Heart left ventricle (tissue), 16 donors: ENCODE measurements around the gene RSPH10B. TPM values are rescaled to one million over a fixed set of nuclear protein-coding genes. Genes with fewer than 3 reads are reported as not detected.
"Not testable (repeated sequence)": the region's sequence is repeated elsewhere in the genome, so short reads cannot be mapped to it uniquely, and the experiment has no call there.

Experiments
- ATAC-seq, 4 donors: fragments of 200-7000 bp; cut with Tn5 transposase; one replicate each; pipeline ENCODE4 v1.9.1; 2020 to 2022; ENCODE audit warnings: moderate library complexity in 4 of 4, mild to moderate bottlenecking in 3 of 4, moderate number of reproducible peaks in 1 of 4
- DNase-seq, 5 donors: peaks; one replicate each; pipeline ENCODE4 v3.0.0-alpha.2; 2020
- H3K27ac ChIP-seq, 12 donors: fragments of 200-600 bp; sonication (generic) in 4 of 12; one replicate each; pipeline versions ENCODE4 v1.5.0 to v1.8.0; 2016 to 2022; ENCODE audit warnings: mild to moderate bottlenecking in 2 of 12
- H3K27me3 ChIP-seq, 9 donors: fragments of 200-600 bp; sonication (generic) in 2 of 9; one replicate each; pipeline versions ENCODE4 v1.5.1 to v1.8.0; 2016 to 2022; ENCODE audit warnings: mild to moderate bottlenecking in 3 of 9
- H3K36me3 ChIP-seq, 9 donors: fragments of 200-600 bp; sonication (generic) in 2 of 9; one replicate each; pipeline versions ENCODE4 v1.5.0 to v1.8.0; 2018 to 2022; ENCODE audit warnings: mild to moderate bottlenecking in 2 of 9
- H3K4me1 ChIP-seq, 12 donors: fragments of 200-600 bp; sonication (generic) in 4 of 12; one replicate each; pipeline versions ENCODE4 v1.5.0 to v1.8.0; 2016 to 2022; ENCODE audit warnings: mild to moderate bottlenecking in 3 of 12
- H3K4me3 ChIP-seq, 12 donors: fragments of 200-600 bp; sonication (generic) in 4 of 12; one replicate each; pipeline versions ENCODE4 v1.5.0 to v1.8.0; 2017 to 2022; ENCODE audit warnings: mild to moderate bottlenecking in 9 of 12, moderate library complexity in 4 of 12
- H3K9me3 ChIP-seq, 12 donors: fragments of 200-600 bp; sonication (generic) in 4 of 12; one replicate each; pipeline versions ENCODE4 v1.5.0 to v1.8.0; 2016 to 2022; ENCODE audit warnings: mild to moderate bottlenecking in 1 of 12
- CTCF ChIP-seq, 12 donors: fragments of 200-600 bp; sonication (generic) in 4 of 12; IDR thresholded peaks; one replicate each; pipeline versions ENCODE4 v1.5.0 to v1.8.0; 2018 to 2022; ENCODE audit warnings: antibody characterized with exemption in 12 of 12, mild to moderate bottlenecking in 5 of 12
- POLR2A ChIP-seq, 2 donors: fragments of 450-650 bp; IDR thresholded peaks; one replicate each; pipeline ENCODE4 v1.6.1; 2017; ENCODE audit warnings: antibody characterized with exemption in 2 of 2, mild to moderate bottlenecking in 2 of 2, moderate library complexity in 2 of 2
- whole genome bisulfite sequencing, 4 donors: extraction: QIAGEN DNeasy Blood & Tissue Kit in 2 of 4; methylation state at CpG; one replicate each; pipeline versions ENCODE4 v1.1.5 to v1.1.7; 2013 to 2018; 5-methylcytosine and 5-hydroxymethylcytosine counted together
- intact Hi-C, 10 donors: fragments of 100-400 bp; cut with DNase I; formaldehyde crosslinking; loops; one replicate each; pipeline versions ENCODE4 v1.11.1 to v1.14.2; 2022
- long read RNA-seq, 3 donors: library from polyadenylated mRNA; unstranded; transcript quantifications; one replicate each; pipeline ENCODE4 v2.0.0, GENCODE V29; 2020 to 2021
- polyA plus RNA-seq, 2 donors: library from polyadenylated mRNA; stranded (reverse); fragments of 200-250 nt; gene quantifications; one replicate each; pipeline ENCODE4 v1.2.3, GENCODE V29; 2013
- total RNA-seq, 9 donors: library from RNA; depleted of rRNA in 2 of 9; stranded (reverse); fragments of >200 nt in 2 of 9; fragmentation: NEBNext Ultra II Directional in 3 of 9; extraction: Animal tissue kit (Norgen Biotek cat#: 25700) in 3 of 9; gene quantifications; one replicate each; pipeline versions ENCODE4 v1.1.0 to v1.2.4, GENCODE V29; 2016 to 2023
- donor health status: ischemic (EF 13 %, LVEDD 7.1; RV severe dilation, severe dysfunction).
- donor health status: healthy with polysubstance abuse.
- donor health status: DM: no; HTN: yes; CAD: no.
- donor health status: DM: no; HTN: no; CAD: no.
- donor health status: ischemic (EF 25% LVEDD 6.9; RV normal size, moderate dysfunction).
- donor health status: ischemic (EF 25% LVEDD 5.7; RV mildly dilated, moderate dysfunction).
- donor health status: healthy.
- donor health status: DM: yes; HTN: yes; CAD: no.
- donor health status: ischemic (EF 35%, LVEDD 5.7; RV mildly dilated, moderate dysfunction).
- donor health status: nonischemic (EF 11% LVEDD 7.7; RV severe dilation, severe dysfunction).
- donor health status: DM: yes; HTN: yes; CAD: no.
- donor health status: PGD.
- donor health status: ischemic (EF 29% LVEDD 5.4; RV normal size, mild dysfunction).
- donor health status: nonischemic (EF 23%, LVEDD 6.1; RV moderate dilation, normal function).

Gene RSPH10B
- total RNA-seq: under 1 TPM in 1 of 9 donors, not detected in 8; 0.80 TPM
- under 1 TPM in 1 of 2 donors, not detected in 1; 0.03 TPM for polyA plus RNA-seq
- long read RNA-seq, donor 1: 0 reads
- long read RNA-seq, donor 2: 0 reads
- long read RNA-seq, donor 3: 0 reads

- ATAC-seq: peak; percentile 52 to 87 (median 69)
- H3K9me3 ChIP-seq, intact Hi-C loops, H3K4me1 ChIP-seq, H3K27ac ChIP-seq, DNase-seq, H3K36me3 ChIP-seq, H3K27me3 ChIP-seq: not testable (repeated sequence)
- 3 to 4% methylated on average over 21 to 27 of the region's 43 CpGs; no CpG with 5 or more reads in 2 of the 4 donors for WGBS, 4 donors
- peak within 1 kb of the TSS in 4 of 12 donors; percentile 19 to 32 (median 24) for H3K4me3 ChIP-seq
Measured at GRCh38 chr7:5970347-5970911, at the start of gene RSPH10B. Gene RSPH10B (minus strand): TSS chr7:5970689. CDS start chr7:5967116, 3,573 bp downstream.

- no peak for DNase-seq
- 94 to 96% (median 95%) methylated on average over 8 of the region's 8 CpGs for WGBS, 4 donors
- TF ChIP-seq POLR2A (IDR thresholded peaks at IDR 0.05) (no peak), CTCF (IDR thresholded peaks at IDR 0.05) (no peak)
- Histone ChIP-seq H3K27me3 (no peaks in the 10 kb centered on the region), H3K9me3 (no peaks in the 10 kb centered on the region), H3K27ac (peak overlapping the region in 1 of 12 donors; percentile 67), H3K4me1 (peaks cover 0 to 27% (median 3%) of the 10 kb centered on the region in 12 donors), H3K36me3 (peaks cover 0 to 84% (median 69%) of the 10 kb centered on the region in 9 donors), H3K4me3 (no peak overlapping the region)
- ATAC-seq: no peak
- intact Hi-C loops: loop anchor here in 1 of 10 donors (10.0 kb wide), 1 partner anchor 308 kb away; no protein-coding TSS in a partner anchor
Measured at GRCh38 chr7:6016653-6016966, 46.1 kb upstream of the RSPH10B start.

GRCh38 chr7:6015917-6016652, 45.6 kb upstream of the RSPH10B start:
- WGBS, 4 donors: 70 to 75% (median 72%) methylated on average over 8 of the region's 8 CpGs
- ATAC-seq: peak; percentile 62 to 90 (median 82)
- Histone ChIP-seq H3K9me3 (no peaks in the 10 kb centered on the region), H3K36me3 (peaks cover 0 to 79% (median 66%) of the 10 kb centered on the region in 9 donors), H3K4me1 (peaks cover 0 to 30% (median 6%) of the 10 kb centered on the region in 12 donors), H3K27ac (peak overlapping the region in 8 of 12 donors; percentile 0 to 67 (median 46)), H3K27me3 (no peaks in the 10 kb centered on the region), H3K4me3 (no peak overlapping the region)
- DNase-seq: peak; percentile 46 to 81 (median 77)
- intact Hi-C loops: loop anchor here in 1 of 10 donors (10.0 kb wide), 1 partner anchor 309 kb away; no protein-coding TSS in a partner anchor
- TF ChIP-seq POLR2A (IDR thresholded peaks at IDR 0.05) (no peak), CTCF (IDR thresholded peaks at IDR 0.05) (no peak)

- H3K27ac ChIP-seq: peak overlapping the region in 4 of 12 donors; percentile 4 to 38 (median 22)
- no peak for ATAC-seq
- peaks cover 0 to 44% (median 30%) of the 10 kb centered on the region in 9 donors for H3K36me3 ChIP-seq
- DNase-seq: no peak
- H3K4me3 ChIP-seq: no peak overlapping the region
- intact Hi-C loops: loop anchor here in 1 of 10 donors (10.0 kb wide), 1 partner anchor 312 kb away; no protein-coding TSS in a partner anchor
- H3K27me3 ChIP-seq: no peaks in the 10 kb centered on the region
- 65 to 68% (median 67%) methylated on average over 14 of the region's 14 CpGs for WGBS, 4 donors
- no peaks in the 10 kb centered on the region for H3K9me3 ChIP-seq
- no peak for TF ChIP-seq CTCF (IDR thresholded peaks at IDR 0.05)
- no peak for TF ChIP-seq POLR2A (IDR thresholded peaks at IDR 0.05)
- peaks cover 0 to 55% (median 24%) of the 10 kb centered on the region in 12 donors for H3K4me1 ChIP-seq
Measured at GRCh38 chr7:6012355-6013104, 42.0 kb upstream of the RSPH10B start.
